Esophagus muscularis mucosa (tissue), 3 donors: ENCODE data around the gene FANCD2OS.

ENCODE experiments used
- POLR2AphosphoS5 ChIP-seq, 2 donors: sonication (generic); formaldehyde crosslinking; IDR thresholded peaks; one replicate each; pipeline ENCODE4 v1.6.1; 2017; ENCODE audit warnings: antibody characterized with exemption in 2 of 2
- TF ChIP-seq, protein P1 (sequence below), 3 experiments: fragments of 200-600 bp in 2 of 3; fragments of 450-650 bp in 1 of 3; sonication (generic) in 2 of 3; IDR thresholded peaks; one replicate each; pipeline ENCODE4 v1.5.1; 2017 to 2019; ENCODE audit warnings: antibody characterized with exemption in 3 of 3, mild to moderate bottlenecking in 2 of 3, moderate library complexity in 1 of 3

- TF ChIP-seq POLR2AphosphoS5 (IDR thresholded peaks at IDR 0.05): no peak
- TF ChIP-seq, protein P1, sequence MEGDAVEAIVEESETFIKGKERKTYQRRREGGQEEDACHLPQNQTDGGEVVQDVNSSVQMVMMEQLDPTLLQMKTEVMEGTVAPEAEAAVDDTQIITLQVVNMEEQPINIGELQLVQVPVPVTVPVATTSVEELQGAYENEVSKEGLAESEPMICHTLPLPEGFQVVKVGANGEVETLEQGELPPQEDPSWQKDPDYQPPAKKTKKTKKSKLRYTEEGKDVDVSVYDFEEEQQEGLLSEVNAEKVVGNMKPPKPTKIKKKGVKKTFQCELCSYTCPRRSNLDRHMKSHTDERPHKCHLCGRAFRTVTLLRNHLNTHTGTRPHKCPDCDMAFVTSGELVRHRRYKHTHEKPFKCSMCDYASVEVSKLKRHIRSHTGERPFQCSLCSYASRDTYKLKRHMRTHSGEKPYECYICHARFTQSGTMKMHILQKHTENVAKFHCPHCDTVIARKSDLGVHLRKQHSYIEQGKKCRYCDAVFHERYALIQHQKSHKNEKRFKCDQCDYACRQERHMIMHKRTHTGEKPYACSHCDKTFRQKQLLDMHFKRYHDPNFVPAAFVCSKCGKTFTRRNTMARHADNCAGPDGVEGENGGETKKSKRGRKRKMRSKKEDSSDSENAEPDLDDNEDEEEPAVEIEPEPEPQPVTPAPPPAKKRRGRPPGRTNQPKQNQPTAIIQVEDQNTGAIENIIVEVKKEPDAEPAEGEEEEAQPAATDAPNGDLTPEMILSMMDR (IDR thresholded peaks at IDR 0.05): no peak
These were observed 33.4 kb downstream of the FANCD2OS start for GRCh38 chr3:10074666-10075065.
